Prostate gland (tissue), 2 donors: ENCODE results near the gene AKT3. TPM values are rescaled to one million over a fixed set of nuclear protein-coding genes. Genes with fewer than 3 reads are reported as not detected.

Experiments used
- DNase-seq: peaks from one replicate; pipeline ENCODE4 v3.0.0-alpha.2; 2019; ENCODE audit warnings: low spot score
- H3K27ac ChIP-seq, 2 donors: fragments of 200-600 bp; sonication (generic); 2 replicates each; pipeline ENCODE4 v1.5.1; 2017 to 2019
- H3K27me3 ChIP-seq: fragments of 200-600 bp; sonication (generic); replicated peaks from 2 replicates; pipeline ENCODE4 v1.5.1; 2019; ENCODE audit not compliant: insufficient read depth
- H3K36me3 ChIP-seq, 2 donors: fragments of 200-600 bp; sonication (generic); 1 replicate in 1 of 2; 2 replicates in 1 of 2; pipeline versions ENCODE4 v1.5.1 to v1.8.1; 2017 to 2019
- H3K4me1 ChIP-seq: fragments of 200-600 bp; sonication (generic); replicated peaks from 2 replicates; pipeline ENCODE4 v1.5.1; 2019
- H3K4me3 ChIP-seq, 2 donors: fragments of 200-600 bp; sonication (generic); 2 replicates each; pipeline ENCODE4 v1.5.1; 2017 to 2019
- H3K9me3 ChIP-seq: fragments of 200-600 bp; sonication (generic); 2 replicates; pipeline ENCODE4 v1.5.1; 2017
- CTCF ChIP-seq, 4 experiments: fragments of 200-600 bp in 2 of 4; fragments of 450-650 bp in 2 of 4; sonication (generic) in 2 of 4; IDR thresholded peaks; 1 replicate in 3 of 4; 2 replicates in 1 of 4; pipeline ENCODE4 v1.5.1; 2016 to 2019; ENCODE audit warnings: antibody characterized with exemption in 4 of 4, mild to moderate bottlenecking in 2 of 4, moderate library complexity in 2 of 4
- POLR2A ChIP-seq: fragments of 450-650 bp; IDR thresholded peaks from one replicate; pipeline ENCODE4 v1.6.1; 2016; ENCODE audit warnings: antibody characterized with exemption, mild to moderate bottlenecking
- POLR2AphosphoS5 ChIP-seq: sonication (generic); formaldehyde crosslinking; IDR thresholded peaks from one replicate; pipeline ENCODE4 v1.6.1; 2017; ENCODE audit warnings: antibody characterized with exemption
- WGBS: methylation state at CpG from one replicate; pipeline ENCODE4 v1.1.5; 2018; 5-methylcytosine and 5-hydroxymethylcytosine counted together
- intact Hi-C: fragments of 100-400 bp; cut with DNase I; formaldehyde crosslinking; loops from one replicate; pipeline ENCODE4 v1.14.2; 2022
- total RNA-seq, 2 donors: library from RNA; depleted of rRNA; stranded (reverse); fragments of >200 nt; gene quantifications; one replicate each; pipeline ENCODE4 v1.1.0, GENCODE V29; 2016

AKT3 gene
- total RNA-seq, 2 donors from 2014 or later = 40.7 to 62.7 TPM

- TF ChIP-seq POLR2A = no peak
- no peak for TF ChIP-seq POLR2AphosphoS5
- TF ChIP-seq CTCF (IDR thresholded peaks at IDR 0.05) = no peak
- Histone ChIP-seq H3K4me3 (no peak overlapping the region), H3K9me3 (no peaks in the 10 kb centered on the region), H3K27ac (no peak overlapping the region), H3K36me3 (no peaks in the 10 kb centered on the region), H3K27me3 (no peaks in the 10 kb centered on the region), H3K4me1 (no peaks in the 10 kb centered on the region)
- intact Hi-C loops = no loop called here
- WGBS = 90% methylated on average over 6 of the region's 6 CpGs
- DNase-seq = no peak
Observed at GRCh38 chr1:243449373-243449772, 400.7 kb downstream of the AKT3 start.

- intact Hi-C loops = no loop called here
- no peak for TF ChIP-seq CTCF (IDR thresholded peaks at IDR 0.05)
- TF ChIP-seq POLR2A = no peak
- TF ChIP-seq POLR2AphosphoS5 = no peak
Observed at GRCh38 chr1:243447844-243448243, 402.2 kb downstream of the AKT3 start.

GRCh38 chr1:243447347-243447746, 402.7 kb downstream of the AKT3 start:
- H3K4me1 ChIP-seq = no peaks in the 10 kb centered on the region
- TF ChIP-seq POLR2A = no peak
- intact Hi-C loops = no loop called here
- 67% methylated on average over 3 of the region's 3 CpGs for WGBS
- no peak for DNase-seq
- no peaks in the 10 kb centered on the region for H3K9me3 ChIP-seq
- no peaks in the 10 kb centered on the region for H3K27me3 ChIP-seq
- no peak overlapping the region for H3K27ac ChIP-seq
- H3K36me3 ChIP-seq = no peaks in the 10 kb centered on the region
- H3K4me3 ChIP-seq = no peak overlapping the region

More at GRCh38 chr1:243447844-243448243, 402.2 kb downstream of the AKT3 start:
- Histone ChIP-seq H3K36me3 (no peaks in the 10 kb centered on the region), H3K4me3 (no peak overlapping the region), H3K27me3 (no peaks in the 10 kb centered on the region), H3K4me1 (no peaks in the 10 kb centered on the region), H3K27ac (no peak overlapping the region), H3K9me3 (no peaks in the 10 kb centered on the region)
- WGBS = 72% methylated on average over 4 of the region's 4 CpGs
- DNase-seq = no peak

GRCh38 chr1:243443557-243443956, 406.5 kb downstream of the AKT3 start:
- intact Hi-C loops = no loop called here
- no peaks in the 10 kb centered on the region for H3K9me3 ChIP-seq
- no peak overlapping the region for H3K27ac ChIP-seq
- H3K36me3 ChIP-seq = no peaks in the 10 kb centered on the region
- no peaks in the 10 kb centered on the region for H3K4me1 ChIP-seq
- TF ChIP-seq CTCF (IDR thresholded peaks at IDR 0.05) (no peak), POLR2AphosphoS5 (no peak), POLR2A (no peak)
- WGBS = 78% methylated on average over 4 of the region's 4 CpGs
- H3K27me3 ChIP-seq = no peaks in the 10 kb centered on the region
- no peak overlapping the region for H3K4me3 ChIP-seq
- no peak for DNase-seq

- DNase-seq = no peak
- H3K9me3 ChIP-seq = no peaks in the 10 kb centered on the region
- no peak overlapping the region for H3K4me3 ChIP-seq
- H3K27me3 ChIP-seq = no peaks in the 10 kb centered on the region
- TF ChIP-seq POLR2A = no peak
- no peak for TF ChIP-seq CTCF (IDR thresholded peaks at IDR 0.05)
- no peak for TF ChIP-seq POLR2AphosphoS5
- intact Hi-C loops = no loop called here
- H3K36me3 ChIP-seq = no peaks in the 10 kb centered on the region
- H3K27ac ChIP-seq = no peak overlapping the region
- H3K4me1 ChIP-seq = no peaks in the 10 kb centered on the region
Observed at GRCh38 chr1:243441601-243442000, 408.4 kb downstream of the AKT3 start.
